Naive thymus-derived CD4-positive, alpha-beta T cell (primary cell): ENCODE data around the gene KANSL1L. TPM values are rescaled to one million over a fixed set of nuclear protein-coding genes. Genes with fewer than 3 reads are reported as not detected.
A peak's percentile ranks its signal among the peaks of the same experiment; 100 is the strongest.

Source experiments
- ATAC-seq: fragments of 150-1000 bp; cut with Tn5 transposase; 2 replicates; pipeline ENCODE4 v1.10.0; 2021; ENCODE audit warnings: mild to moderate bottlenecking, moderate library complexity
- CTCF ChIA-PET: fragments of 350-600 bp; sonication (Branson Sonifier 250); formaldehyde crosslinking; loops from one replicate; lab custom pipeline; 2021; ENCODE audit warnings: antibody characterized with exemption; lab: Charles Lee
- POLR2A ChIA-PET: fragments of 350-600 bp; sonication (Branson Sonifier 250); formaldehyde crosslinking; loops from one replicate; lab custom pipeline; 2021; ENCODE audit warnings: antibody characterized with exemption, inconsistent platforms; lab: Charles Lee
- DNase-seq, 9 donors: peaks; one replicate each; pipeline versions ENCODE4 v3.0.0 to v3.0.0-alpha.2; 2020 to 2022; ENCODE audit warnings: mixed read lengths in 1 of 9
- H3K27ac ChIP-seq: one replicate; pipeline ENCODE4 v1.7.0; 2013; ENCODE audit warnings: mild to moderate bottlenecking, low read depth, low read length, moderate library complexity
- H3K27me3 ChIP-seq, 2 donors: one replicate each; pipeline ENCODE4 v1.7.0; 2013; ENCODE audit warnings: low read length in 2 of 2, mild to moderate bottlenecking in 2 of 2, moderate library complexity in 2 of 2; ENCODE audit not compliant: control insufficient read depth in 2 of 2, insufficient read depth in 2 of 2
- H3K36me3 ChIP-seq, 3 experiments: 1 replicate in 2 of 3; 2 replicates in 1 of 3; pipeline ENCODE4 v1.7.0; 2013; ENCODE audit warnings: low read length in 3 of 3, mild to moderate bottlenecking in 3 of 3, moderate library complexity in 1 of 3; ENCODE audit not compliant: insufficient read depth in 3 of 3, control insufficient read depth in 2 of 3
- H3K4me1 ChIP-seq, 2 donors: one replicate each; pipeline ENCODE4 v1.7.0; 2013; ENCODE audit warnings: low read length in 2 of 2, mild to moderate bottlenecking in 2 of 2, moderate library complexity in 1 of 2; ENCODE audit not compliant: control insufficient read depth in 2 of 2, insufficient read depth in 2 of 2
- H3K4me3 ChIP-seq: 2 replicates; pipeline ENCODE4 v1.7.0; 2013; ENCODE audit warnings: mild to moderate bottlenecking, low read length
- H3K9me3 ChIP-seq, 3 experiments: 1 replicate in 2 of 3; 2 replicates in 1 of 3; pipeline ENCODE4 v1.7.0; 2013; ENCODE audit warnings: low read length in 3 of 3; ENCODE audit not compliant: control insufficient read depth in 2 of 3
- H3K27ac Mint-ChIP-seq, 9 donors: one replicate each; pipeline ENCODE4 v1.8.0; 2020 to 2022; ENCODE audit warnings: mixed read lengths in 9 of 9, mild to moderate bottlenecking in 8 of 9, moderate library complexity in 5 of 9, inconsistent platforms in 2 of 9
- H3K27me3 Mint-ChIP-seq, 5 donors: one replicate each; pipeline ENCODE4 v1.8.0; 2021 to 2022; ENCODE audit warnings: mixed read lengths in 5 of 5, mild to moderate bottlenecking in 1 of 5
- H3K36me3 Mint-ChIP-seq, 5 donors: one replicate each; pipeline ENCODE4 v1.8.0; 2020 to 2022; ENCODE audit warnings: mixed read lengths in 5 of 5, mild to moderate bottlenecking in 3 of 5, inconsistent platforms in 1 of 5
- H3K4me1 Mint-ChIP-seq, 7 donors: one replicate each; pipeline ENCODE4 v1.8.0; 2020 to 2022; ENCODE audit warnings: mixed read lengths in 7 of 7, mild to moderate bottlenecking in 3 of 7, inconsistent platforms in 1 of 7
- H3K4me3 Mint-ChIP-seq, 10 donors: one replicate each; pipeline ENCODE4 v1.8.0; 2020 to 2022; ENCODE audit warnings: mild to moderate bottlenecking in 10 of 10, mixed read lengths in 10 of 10, moderate library complexity in 6 of 10, inconsistent platforms in 2 of 10
- H3K9me3 Mint-ChIP-seq, 11 donors: one replicate each; pipeline ENCODE4 v1.8.0; 2020 to 2022; ENCODE audit warnings: mixed read lengths in 11 of 11, mild to moderate bottlenecking in 4 of 11, inconsistent platforms in 1 of 11, moderate library complexity in 1 of 11
- intact Hi-C, 2 donors: fragments of 100-400 bp; cut with micrococcal nuclease; formaldehyde crosslinking; loops; one replicate each; pipeline ENCODE4 v1.15.1; 2023
- polyA plus RNA-seq, 2 donors: library from polyadenylated mRNA; unstranded; fragments of 300-500 nt; fragmentation: Illumina TruSeq; gene quantifications; one replicate each; pipeline ENCODE4 v1.2.3, GENCODE V29; 2021
- total RNA-seq, 6 experiments: library from RNA in 5 of 6; stranded (reverse) in 5 of 6; gene quantifications; 1 replicate in 5 of 6; 2 replicates in 1 of 6; pipeline ENCODE4 v1.2.3 and lab custom pipeline; 2021 to 2026

Gene KANSL1L
- total and polyA plus RNA-seq, 7 experiments from 2014 or later: 1.5 to 23.3 (median 8.4) TPM

DNA sequence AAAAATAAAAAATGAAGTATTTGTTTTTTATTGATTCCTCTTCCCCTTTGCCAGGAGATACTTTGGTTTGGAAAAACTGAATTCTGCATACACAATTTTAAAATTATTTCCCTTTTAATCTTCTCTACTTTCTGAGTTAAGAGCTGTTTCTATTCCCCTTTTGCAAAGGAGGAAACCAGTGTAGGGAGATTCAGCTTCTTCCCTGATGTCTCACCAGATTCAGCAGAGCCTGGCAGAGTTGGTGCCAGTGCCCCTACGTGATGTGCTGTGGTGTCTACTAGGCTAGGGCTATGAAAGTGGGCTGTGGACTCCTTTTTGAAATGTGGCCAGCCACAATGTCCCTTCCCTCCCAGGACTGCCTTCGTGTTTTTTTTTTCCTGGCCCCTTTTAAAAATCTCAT is 166.3 kb downstream of the KANSL1L start:
- Mint-ChIP-seq H3K4me1 (peaks cover 48 to 77% (median 72%) of the 10 kb centered on the region in 7 donors), H3K27me3 (no peaks in the 10 kb centered on the region), H3K36me3 (peaks cover 0 to 32% (median 8%) of the 10 kb centered on the region in 5 donors), H3K9me3 (peaks cover 0 to 6% (median 0%) of the 10 kb centered on the region in 11 donors), H3K4me3 (peak overlapping the region; percentile 6 to 97 (median 48)), H3K27ac (peak overlapping the region in 2 of 9 donors; percentile 59 to 64)
- ATAC-seq (no peak), DNase-seq (no peak)
- peaks cover 20 to 34% of the 10 kb centered on the region in 2 donors for H3K4me1 ChIP-seq
- POLR2A ChIA-PET: interaction anchor here (0.6 kb wide), 2 partner anchors 10 to 13 kb away, joined by 3 read pairs; no protein-coding TSS in a partner anchor
- H3K27ac ChIP-seq: no peak overlapping the region
- intact Hi-C loops: loop anchor here in 1 of 2 donors (5.0 kb wide), 1 partner anchor 1978 kb away; the partner anchor contains the start of gene PLEKHM3
- H3K27me3 ChIP-seq: no peaks in the 10 kb centered on the region
- H3K9me3 ChIP-seq: no peaks in the 10 kb centered on the region
- H3K36me3 ChIP-seq: peaks cover 0 to 22% (median 7%) of the 10 kb centered on the region in 3 experiments
- CTCF ChIA-PET: interaction anchor here (0.6 to 1.1 kb wide), 2 partner anchors 177 to 191 kb away, joined by 3 to 4 read pairs; no protein-coding TSS in a partner anchor
- H3K4me3 ChIP-seq: no peak overlapping the region

GRCh38 chr2:210003359-210003758 is 167.8 kb downstream of the KANSL1L start:
- peaks cover 20 to 34% of the 10 kb centered on the region in 2 donors for H3K4me1 ChIP-seq
- peaks cover 0 to 22% (median 7%) of the 10 kb centered on the region in 5 donors for H3K36me3 Mint-ChIP-seq
- peak overlapping the region; percentile 88 to 97 (median 95) for H3K4me3 Mint-ChIP-seq
- peaks cover 0 to 6% (median 0%) of the 10 kb centered on the region in 11 donors for H3K9me3 Mint-ChIP-seq
- H3K27me3 Mint-ChIP-seq: no peaks in the 10 kb centered on the region
- no peaks in the 10 kb centered on the region for H3K27me3 ChIP-seq
- no peaks in the 10 kb centered on the region for H3K9me3 ChIP-seq
- intact Hi-C loops: loop anchor here (2.0 to 5.0 kb wide), 5 partner anchors 15 to 1976 kb away; partner anchors contain the start of genes LANCL1 (in 1 of the 2), PIKFYVE (in 1 of the 2) and PLEKHM3 (in 1 of the 2)
- peak overlapping the region; percentile 81 for H3K27ac ChIP-seq
- peaks cover 48 to 81% (median 70%) of the 10 kb centered on the region in 7 donors for H3K4me1 Mint-ChIP-seq
- ChIA-PET POLR2A (no interaction called here), CTCF (interaction anchor here (0.8 kb wide), 1 partner anchor 12 kb away, joined by 3 read pairs; no protein-coding TSS in a partner anchor)
- no peak for ATAC-seq
- peaks cover 0 to 9% (median 7%) of the 10 kb centered on the region in 3 experiments for H3K36me3 ChIP-seq
- peak overlapping the region; percentile 98 for H3K4me3 ChIP-seq
- no peak for DNase-seq
- peak overlapping the region in 8 of 9 donors; percentile 85 to 99 (median 94) for H3K27ac Mint-ChIP-seq

GRCh38 chr2:210002158-210003157 is 168.8 kb downstream of the KANSL1L start, which contains the start of gene RPE:
RPE (plus strand) TSS chr2:210002638; CDS start chr2:210002662, 24 bp downstream.
- POLR2A ChIA-PET: interaction anchor here (1.0 kb wide), 1 partner anchor 10 kb away, joined by 4 read pairs; no protein-coding TSS in a partner anchor
- H3K27ac Mint-ChIP-seq: peak within 1 kb of the TSS; percentile 85 to 99 (median 95)
- peak within 1 kb of the TSS; percentile 81 for H3K27ac ChIP-seq
- peaks cover 0 to 8% (median 1%) of the 10 kb centered on the region in 3 experiments for H3K36me3 ChIP-seq
- H3K9me3 Mint-ChIP-seq: peaks cover 0 to 6% (median 0%) of the 10 kb centered on the region in 11 donors
- ATAC-seq: peak; percentile 100
- H3K27me3 Mint-ChIP-seq: no peaks in the 10 kb centered on the region
- H3K4me3 ChIP-seq: peak within 1 kb of the TSS; percentile 98
- peaks cover 42 to 81% (median 64%) of the 10 kb centered on the region in 7 donors for H3K4me1 Mint-ChIP-seq
- peaks cover 20 to 34% of the 10 kb centered on the region in 2 donors for H3K4me1 ChIP-seq
- peaks cover 0 to 14% (median 5%) of the 10 kb centered on the region in 5 donors for H3K36me3 Mint-ChIP-seq
- no peaks in the 10 kb centered on the region for H3K27me3 ChIP-seq
- H3K4me3 Mint-ChIP-seq: peak within 1 kb of the TSS; percentile 88 to 97 (median 95)
- peak; percentile 93 to 97 (median 96) for DNase-seq
- intact Hi-C loops: loop anchor here (1.0 to 5.0 kb wide), 8 partner anchors 16 to 1975 kb away; partner anchors contain the start of genes LANCL1 (in 2 of the 2), PIKFYVE (in 1 of the 2) and PLEKHM3 (in 1 of the 2)
- CTCF ChIA-PET: interaction anchor here (0.8 kb wide), 1 partner anchor 12 kb away, joined by 3 read pairs; no protein-coding TSS in a partner anchor
- no peaks in the 10 kb centered on the region for H3K9me3 ChIP-seq

DNA sequence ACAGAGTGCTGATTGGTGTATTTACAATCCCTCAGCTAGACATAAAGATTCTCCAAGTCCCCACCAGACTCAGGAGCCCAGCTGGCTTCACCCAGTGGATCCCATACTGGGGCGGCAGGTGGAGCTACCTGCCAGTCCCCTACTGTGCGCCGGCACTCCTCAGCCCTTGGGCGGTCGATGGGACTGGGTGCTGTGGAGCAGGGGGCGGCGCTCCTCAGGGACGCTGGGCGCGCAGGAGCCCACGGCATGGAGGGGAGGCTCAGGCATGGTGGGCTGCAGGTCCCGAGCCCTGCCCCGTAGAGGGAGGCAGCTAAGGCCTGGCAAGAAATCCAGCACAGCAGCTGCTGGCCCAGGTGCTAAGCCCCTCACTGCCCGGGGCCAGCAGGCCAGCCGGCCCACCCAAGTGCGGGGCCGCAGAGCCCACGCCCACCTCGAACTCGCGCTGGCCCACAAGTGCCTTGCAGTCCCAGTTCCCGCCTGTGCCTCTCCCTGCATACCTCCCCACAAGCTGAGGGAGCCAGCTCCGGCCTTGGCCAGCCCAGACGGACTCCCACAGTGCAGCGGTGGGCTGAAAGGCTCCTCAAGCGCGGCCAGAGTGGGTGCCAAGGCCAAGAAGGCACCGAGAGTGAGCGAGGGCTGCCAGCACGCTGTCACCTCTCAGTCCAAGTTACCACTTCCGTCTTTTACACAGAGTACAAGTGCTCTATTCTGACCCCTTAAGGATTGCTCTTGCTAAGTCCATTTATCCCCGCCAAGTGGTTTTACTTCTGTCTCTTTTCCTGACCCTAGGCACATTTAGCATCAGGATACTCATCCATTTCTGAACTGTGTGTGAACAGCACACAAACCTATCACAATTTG is 170.5 kb downstream of the KANSL1L start:
- no peak overlapping the region for H3K4me3 ChIP-seq
- Mint-ChIP-seq H3K27me3 (no peaks in the 10 kb centered on the region), H3K4me1 (peaks cover 24 to 63% (median 51%) of the 10 kb centered on the region in 7 donors), H3K27ac (peak overlapping the region in 1 of 9 donors; percentile 95), H3K9me3 (peaks cover 0 to 6% (median 0%) of the 10 kb centered on the region in 11 donors), H3K4me3 (peak overlapping the region in 3 of 10 donors; percentile 2 to 17 (median 16)), H3K36me3 (peaks cover 0 to 5% (median 4%) of the 10 kb centered on the region in 5 donors)
- ChIA-PET CTCF (no interaction called here), POLR2A (interaction anchor here (0.6 kb wide), 1 partner anchor 37 kb away, joined by 3 read pairs; no protein-coding TSS in a partner anchor)
- intact Hi-C loops: loop anchor here in 1 of 2 donors (5.0 kb wide), 1 partner anchor 1973 kb away; the partner anchor contains the start of gene PLEKHM3
- H3K27me3 ChIP-seq: no peaks in the 10 kb centered on the region
- H3K4me1 ChIP-seq: peaks cover 20 to 33% of the 10 kb centered on the region in 2 donors
- DNase-seq (no peak), ATAC-seq (no peak)
- H3K9me3 ChIP-seq: no peaks in the 10 kb centered on the region
- H3K36me3 ChIP-seq: peaks cover 0 to 7% (median 0%) of the 10 kb centered on the region in 3 experiments
- no peak overlapping the region for H3K27ac ChIP-seq

GRCh38 chr2:209998596-209998995 is 172.6 kb downstream of the KANSL1L start:
- peaks cover 0 to 6% (median 0%) of the 10 kb centered on the region in 11 donors for H3K9me3 Mint-ChIP-seq
- peaks cover 0 to 5% (median 0%) of the 10 kb centered on the region in 3 experiments for H3K36me3 ChIP-seq
- POLR2A ChIA-PET: interaction anchor here (0.9 kb wide), 1 partner anchor 172 kb away, joined by 3 read pairs; the partner anchor contains the start of gene KANSL1L
- H3K27ac ChIP-seq: no peak overlapping the region
- H3K27me3 ChIP-seq: no peaks in the 10 kb centered on the region
- H3K9me3 ChIP-seq: no peaks in the 10 kb centered on the region
- ATAC-seq (no peak), DNase-seq (no peak)
- intact Hi-C loops: no loop called here
- no peak overlapping the region for H3K4me3 Mint-ChIP-seq
- peak overlapping the region in 1 of 9 donors; percentile 52 for H3K27ac Mint-ChIP-seq
- CTCF ChIA-PET: interaction anchor here (0.6 to 1.1 kb wide), 2 partner anchors 18 to 119 kb away, joined by 3 read pairs; no protein-coding TSS in a partner anchor
- peaks cover 8 to 42% (median 31%) of the 10 kb centered on the region in 7 donors for H3K4me1 Mint-ChIP-seq
- no peak overlapping the region for H3K4me3 ChIP-seq
- H3K4me1 ChIP-seq: peaks cover 10 to 13% of the 10 kb centered on the region in 2 donors
- peaks cover 0 to 4% (median 0%) of the 10 kb centered on the region in 5 donors for H3K27me3 Mint-ChIP-seq
- peaks cover 0 to 3% (median 0%) of the 10 kb centered on the region in 5 donors for H3K36me3 Mint-ChIP-seq
